Measurements from ENCODE around the gene TMEM150B.

- TF ChIP-seq CTCF (IDR thresholded peaks at IDR 0.05) (no peak), MEF2A (IDR thresholded peaks at IDR 0.05; ENCODE audit: borderline replicate concordance, low read depth) (no peak), EP300 (IDR thresholded peaks at IDR 0.05; ENCODE audit: borderline replicate concordance in 1 of 2, low read depth in 1 of 2, low read length in 1 of 2) (no peak; a peak in 1 of 4 replicates), MXI1 (IDR thresholded peaks at IDR 0.05; ENCODE audit: low read depth, low read length) (no peak), USF1 (IDR thresholded peaks at IDR 0.05; ENCODE audit: borderline replicate concordance, low read depth) (no peak), EZH2phosphoT487 (IDR thresholded peaks at IDR 0.05; ENCODE audit: borderline replicate concordance, low read depth) (no peak), NRF1 (IDR thresholded peaks at IDR 0.05; ENCODE audit: low read depth, low read length) (no peak), FOXJ3 (CRISPR knock-in tag; IDR thresholded peaks at IDR 0.05) (no peak), GABPA (IDR thresholded peaks at IDR 0.05; ENCODE audit: low read depth) (no peak), RAD21 (IDR thresholded peaks at IDR 0.05; ENCODE audit: low read length) (no peak), POLR2AphosphoS5 (IDR thresholded peaks at IDR 0.05; ENCODE audit: low read depth, low read length) (peak; percentile 41; the same call in 1 of the 2 replicates)
- TF ChIP-seq, protein P1, sequence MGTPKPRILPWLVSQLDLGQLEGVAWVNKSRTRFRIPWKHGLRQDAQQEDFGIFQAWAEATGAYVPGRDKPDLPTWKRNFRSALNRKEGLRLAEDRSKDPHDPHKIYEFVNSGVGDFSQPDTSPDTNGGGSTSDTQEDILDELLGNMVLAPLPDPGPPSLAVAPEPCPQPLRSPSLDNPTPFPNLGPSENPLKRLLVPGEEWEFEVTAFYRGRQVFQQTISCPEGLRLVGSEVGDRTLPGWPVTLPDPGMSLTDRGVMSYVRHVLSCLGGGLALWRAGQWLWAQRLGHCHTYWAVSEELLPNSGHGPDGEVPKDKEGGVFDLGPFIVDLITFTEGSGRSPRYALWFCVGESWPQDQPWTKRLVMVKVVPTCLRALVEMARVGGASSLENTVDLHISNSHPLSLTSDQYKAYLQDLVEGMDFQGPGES (IDR thresholded peaks at IDR 0.05; ENCODE audit: low read depth, low read length): no peak
These were observed 45.3 kb upstream of the TMEM150B start, which contains the start of gene IL11 for GRCh38 chr19:55370305-55370988.
